GM23248 (cell line): ENCODE measurements around the gene MED10. TPM values are rescaled to one million over a fixed set of nuclear protein-coding genes. Genes with fewer than 3 reads are reported as not detected.

Experiments used
- DNase-seq: peaks from one replicate; pipeline ENCODE4 v3.0.0-alpha.2; 2015
- H2AFZ ChIP-seq: fragments of 200-600 bp; sonication (generic); 2 replicates; pipeline ENCODE4 v1.6.1; 2016; ENCODE audit warnings: antibody characterized with exemption
- H3F3A ChIP-seq: fragments of 200-600 bp; sonication (generic); 2 replicates; pipeline ENCODE4 v1.6.1; 2016; ENCODE audit warnings: mild to moderate bottlenecking, antibody characterized with exemption, mixed run types; ENCODE audit not compliant: insufficient read depth
- H3K27ac ChIP-seq: fragments of 200-600 bp; sonication (generic); 2 replicates; pipeline ENCODE4 v1.5.1; 2016; ENCODE audit warnings: mild to moderate bottlenecking
- H3K27me3 ChIP-seq: fragments of 200-600 bp; sonication (generic); replicated peaks from 2 replicates; pipeline ENCODE4 v1.6.1; 2016; ENCODE audit warnings: mild to moderate bottlenecking; ENCODE audit not compliant: insufficient read depth
- H3K36me3 ChIP-seq: fragments of 200-600 bp; sonication (generic); 2 replicates; pipeline ENCODE4 v1.6.1; 2016; ENCODE audit warnings: low read depth, mild to moderate bottlenecking
- H3K4me1 ChIP-seq: fragments of 200-600 bp; sonication (generic); 2 replicates; pipeline ENCODE4 v1.6.1; 2016; ENCODE audit warnings: mild to moderate bottlenecking; ENCODE audit not compliant: insufficient read depth
- H3K4me2 ChIP-seq: fragments of 200-600 bp; sonication (generic); one replicate; pipeline ENCODE4 v1.6.1; 2016; ENCODE audit warnings: mild to moderate bottlenecking; ENCODE audit not compliant: unreplicated experiment
- H3K4me3 ChIP-seq: fragments of 200-600 bp; sonication (generic); 2 replicates; pipeline ENCODE4 v1.5.1; 2016; ENCODE audit warnings: mild to moderate bottlenecking
- H3K79me2 ChIP-seq: fragments of 200-600 bp; sonication (generic); 2 replicates; pipeline ENCODE4 v1.6.1; 2016; ENCODE audit warnings: mild to moderate bottlenecking; ENCODE audit not compliant: insufficient read depth
- H3K9ac ChIP-seq: fragments of 200-600 bp; sonication (generic); 2 replicates; pipeline ENCODE4 v1.6.1; 2016; ENCODE audit warnings: mild to moderate bottlenecking
- H3K9me2 ChIP-seq: fragments of 200-600 bp; sonication (generic); 2 replicates; pipeline ENCODE4 v1.6.1; 2016; ENCODE audit warnings: mixed run types, mild to moderate bottlenecking, moderate library complexity; ENCODE audit not compliant: insufficient read depth
- H3K9me3 ChIP-seq: fragments of 200-600 bp; sonication (generic); one replicate; pipeline ENCODE4 v1.6.1; 2017; ENCODE audit warnings: low read depth
- H4K20me1 ChIP-seq: fragments of 200-600 bp; sonication (generic); 2 replicates; pipeline ENCODE4 v1.6.0; 2016; ENCODE audit not compliant: insufficient read depth
- EZH2 ChIP-seq: fragments of 200-600 bp; sonication (generic); IDR thresholded peaks from 2 replicates; pipeline ENCODE4 v1.6.1; 2018; ENCODE audit warnings: antibody characterized with exemption, mild to moderate bottlenecking; ENCODE audit not compliant: insufficient read depth, poor library complexity, severe bottlenecking
- EZH2phosphoT487 ChIP-seq: fragments of 200-600 bp; sonication (generic); IDR thresholded peaks from 2 replicates; pipeline ENCODE4 v1.6.1; 2018; ENCODE audit warnings: antibody characterized with exemption, moderate library complexity, mild to moderate bottlenecking, low read depth; ENCODE audit not compliant: insufficient read depth
- WGBS, 2 experiments: methylation state at CpG; one replicate each; pipeline ENCODE4 v1.1.6; 2015 to 2017; ENCODE audit warnings: low lambda C conversion rate in 2 of 2, low coverage in 1 of 2; ENCODE audit errors: missing lambda C conversion rate in 2 of 2; 5-methylcytosine and 5-hydroxymethylcytosine counted together
- in situ Hi-C: fragments of 300-500 bp; cut with MboI; formaldehyde crosslinking; loops from 2 replicates; pipeline ENCODE4 v1.15.0; 2020
- polyA plus RNA-seq: library from polyadenylated mRNA; unstranded; fragments of >200 nt; fragmentation: Nextera tagmentation; extraction: Ambion mirVana; gene quantifications from 2 replicates; pipeline ENCODE4 v1.2.1, GENCODE V29; 2016
- total RNA-seq: library from RNA; depleted of rRNA; stranded (reverse); fragments of >200 nt; shearing (Covaris generic); gene quantifications from 2 replicates; pipeline ENCODE4 v1.2.3, GENCODE V29; 2014

The MED10 gene
- total and polyA plus RNA-seq, 2 experiments from 2014 or later: 27.2 to 117 TPM

DNA sequence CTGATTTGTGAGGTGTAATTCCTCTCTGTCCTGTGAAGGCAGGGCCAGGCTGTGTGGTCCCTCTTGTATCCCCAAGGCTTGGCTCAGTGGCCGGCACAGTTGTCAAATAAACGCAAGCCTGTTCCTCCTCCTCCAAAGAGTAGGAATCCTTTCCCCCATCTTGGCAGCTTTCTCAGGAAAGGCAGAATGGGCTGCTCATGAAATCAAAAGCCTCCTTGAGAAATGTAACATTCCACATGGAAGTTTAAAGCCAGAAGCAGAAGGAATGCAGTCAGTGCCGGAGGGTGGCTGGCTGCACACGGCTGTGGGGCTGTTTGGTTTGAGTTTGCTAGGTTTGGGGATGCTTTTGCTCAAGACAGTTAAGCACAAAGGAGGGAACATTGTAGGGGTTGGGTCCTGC lies 34.5 kb upstream of the MED10 start:
- Histone ChIP-seq H2AFZ (no peak overlapping the region), H3K36me3 (no peaks in the 10 kb centered on the region), H4K20me1 (no peaks in the 10 kb centered on the region), H3K9ac (no peak overlapping the region), H3K27me3 (peaks cover 10% of the 10 kb centered on the region; the same call in 1 of the 2 replicates), H3K9me2 (no peaks in the 10 kb centered on the region), H3K79me2 (no peaks in the 10 kb centered on the region), H3K4me2 (no peak overlapping the region), H3K9me3 (no peaks in the 10 kb centered on the region), H3K4me3 (no peak overlapping the region), H3F3A (no peaks in the 10 kb centered on the region), H3K4me1 (no peaks in the 10 kb centered on the region), H3K27ac (no peak overlapping the region)
- no peak for DNase-seq
- no peak for TF ChIP-seq EZH2
- TF ChIP-seq EZH2phosphoT487: no peak
- in situ Hi-C loops: no loop called here
- 42 to 56% methylated on average over 4 of the region's 4 CpGs for WGBS, 2 experiments

DNA sequence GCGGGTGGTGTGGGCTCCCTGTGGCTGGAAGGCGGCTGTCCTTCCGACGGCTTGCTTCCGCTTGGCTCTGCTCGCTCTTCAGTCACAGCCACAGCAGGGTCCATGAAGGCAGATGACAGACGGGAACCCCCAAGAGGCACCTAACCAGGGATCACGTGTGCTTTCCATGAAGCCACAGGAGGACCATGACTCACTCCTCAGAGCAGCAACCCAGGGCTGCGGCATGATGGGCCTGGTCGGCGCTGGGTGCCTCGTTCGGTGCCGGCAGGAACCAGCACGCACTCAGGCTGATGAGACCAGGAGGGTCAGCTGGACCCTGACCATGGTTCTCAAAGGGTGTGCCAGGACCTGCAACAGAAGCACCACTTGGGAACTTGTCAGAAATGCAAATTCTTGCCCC lies 32.8 kb upstream of the MED10 start:
- no peak for DNase-seq
- no peaks in the 10 kb centered on the region for H3F3A ChIP-seq
- H3K9me3 ChIP-seq: no peaks in the 10 kb centered on the region
- H3K79me2 ChIP-seq: no peaks in the 10 kb centered on the region
- H3K4me3 ChIP-seq: no peak overlapping the region
- TF ChIP-seq EZH2phosphoT487 (no peak), EZH2 (no peak)
- no peaks in the 10 kb centered on the region for H3K4me1 ChIP-seq
- 76 to 80% methylated on average over 15 of the region's 15 CpGs for WGBS, 2 experiments
- no peaks in the 10 kb centered on the region for H4K20me1 ChIP-seq
- H3K9me2 ChIP-seq: no peaks in the 10 kb centered on the region
- peaks cover 16% of the 10 kb centered on the region for H3K27me3 ChIP-seq
- no peak overlapping the region for H3K9ac ChIP-seq
- no peak overlapping the region for H3K4me2 ChIP-seq
- no peak overlapping the region for H2AFZ ChIP-seq
- in situ Hi-C loops: no loop called here
- H3K27ac ChIP-seq: no peak overlapping the region
- no peaks in the 10 kb centered on the region for H3K36me3 ChIP-seq

DNA sequence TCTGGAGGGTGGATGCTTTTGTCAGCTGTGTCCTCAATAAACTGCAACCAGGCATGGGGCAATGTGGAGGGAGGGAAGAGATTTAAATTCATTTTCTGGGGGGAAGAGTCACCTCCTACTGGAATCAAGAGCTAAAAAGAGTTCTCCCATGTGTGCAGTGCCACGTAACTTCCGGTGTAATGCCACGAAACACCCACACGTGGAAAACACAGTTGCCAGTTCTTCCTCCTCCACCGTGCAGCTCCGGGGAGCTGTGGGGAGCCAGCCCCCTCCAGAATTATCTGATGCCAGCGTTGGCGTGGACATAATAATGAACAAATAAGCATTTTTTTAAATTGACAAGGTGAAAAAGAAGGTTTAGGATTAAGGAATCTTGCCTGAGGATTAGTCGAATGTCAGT lies 32.1 kb upstream of the MED10 start:
- no peaks in the 10 kb centered on the region for H3K79me2 ChIP-seq
- H3K9me3 ChIP-seq: no peaks in the 10 kb centered on the region
- H3K9me2 ChIP-seq: no peaks in the 10 kb centered on the region
- no peak overlapping the region for H2AFZ ChIP-seq
- H3K27me3 ChIP-seq: peaks cover 16% of the 10 kb centered on the region
- H3K9ac ChIP-seq: no peak overlapping the region
- H3K4me2 ChIP-seq: no peak overlapping the region
- TF ChIP-seq EZH2phosphoT487 (no peak), EZH2 (no peak)
- H3K27ac ChIP-seq: no peak overlapping the region
- H3K4me3 ChIP-seq: no peak overlapping the region
- 53 to 61% methylated on average over 9 of the region's 9 CpGs for WGBS, 2 experiments
- H3F3A ChIP-seq: no peaks in the 10 kb centered on the region
- in situ Hi-C loops: no loop called here
- DNase-seq: no peak
- H4K20me1 ChIP-seq: no peaks in the 10 kb centered on the region
- no peaks in the 10 kb centered on the region for H3K36me3 ChIP-seq
- no peaks in the 10 kb centered on the region for H3K4me1 ChIP-seq

DNA sequence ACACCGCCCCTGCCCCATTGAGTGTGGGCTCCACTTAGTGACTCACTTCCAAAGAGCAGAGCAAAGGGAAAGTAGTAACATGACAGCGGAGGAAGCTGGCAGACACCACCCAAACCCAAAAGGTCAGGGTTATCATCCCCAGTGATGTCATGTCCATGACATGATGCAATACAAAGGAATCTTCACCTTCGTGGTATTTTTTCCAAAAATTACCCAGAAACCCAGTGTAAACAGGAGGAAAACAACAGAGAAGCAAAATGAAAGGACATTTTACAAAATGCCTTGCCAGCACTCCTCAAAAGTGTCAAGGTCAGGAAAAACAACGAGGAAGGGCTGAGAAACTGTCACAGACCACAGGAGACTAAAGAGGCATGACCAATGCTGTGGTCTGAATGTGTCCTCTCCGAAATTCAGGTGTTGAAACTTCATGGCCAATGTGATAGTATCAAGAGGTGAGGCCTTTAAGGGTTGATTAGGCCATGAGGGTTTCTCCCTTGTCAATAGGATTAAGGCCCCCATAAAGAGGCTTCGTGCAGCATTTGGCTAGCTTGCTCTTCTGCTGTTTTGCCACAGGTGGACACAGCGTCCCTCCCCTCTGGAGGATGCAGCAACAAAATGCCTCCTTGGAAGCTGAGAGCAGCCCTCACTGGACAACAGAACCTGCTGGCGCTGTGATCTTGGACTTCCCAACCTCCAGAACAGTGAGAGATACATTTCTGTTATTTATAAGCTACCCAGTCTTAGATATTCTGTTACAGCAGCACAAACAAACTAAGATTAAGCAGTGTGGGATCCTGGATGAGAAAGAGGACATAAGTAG lies 30.5 kb upstream of the MED10 start:
- in situ Hi-C loops: no loop called here
- TF ChIP-seq EZH2 (no peak), EZH2phosphoT487 (no peak)
- H2AFZ ChIP-seq: no peak overlapping the region
- no peak overlapping the region for H3K4me2 ChIP-seq
- no peaks in the 10 kb centered on the region; the same call in 1 of the 2 replicates for H3F3A ChIP-seq
- no peak overlapping the region for H3K9ac ChIP-seq
- H3K27ac ChIP-seq: no peak overlapping the region
- DNase-seq: no peak
- H3K4me3 ChIP-seq: no peak overlapping the region
- H3K36me3 ChIP-seq: no peaks in the 10 kb centered on the region
- H3K79me2 ChIP-seq: no peaks in the 10 kb centered on the region
- H3K4me1 ChIP-seq: no peaks in the 10 kb centered on the region
- H3K9me3 ChIP-seq: no peaks in the 10 kb centered on the region
- WGBS, 2 experiments: 32 to 36% methylated on average over 8 of the region's 8 CpGs
- H3K9me2 ChIP-seq: no peaks in the 10 kb centered on the region
- H3K27me3 ChIP-seq: peaks cover 16% of the 10 kb centered on the region
- H4K20me1 ChIP-seq: no peaks in the 10 kb centered on the region
